Endometrium (tissue), 2 donors: ENCODE results near the gene TAF8.

ENCODE experiments used
- FAIRE-seq: peaks from 2 replicates; lab custom pipeline; 2012; peaks lifted over from hg19 to GRCh38; lab: Jason Lieb, UNC
- donor health status: control.
- donor health status: control.

The TAF8 gene

GRCh38 chr6:42059743-42060142 is 9.4 kb downstream of the TAF8 start:
- no peak for FAIRE-seq

GRCh38 chr6:42066156-42066675 is 15.9 kb downstream of the TAF8 start:
- no peak for FAIRE-seq

- FAIRE-seq = no peak
Observed at GRCh38 chr6:42068173-42068572, 17.8 kb downstream of the TAF8 start.

GRCh38 chr6:42068872-42069522 is 18.7 kb downstream of the TAF8 start:
- no peak for FAIRE-seq

- no peak for FAIRE-seq
Observed at GRCh38 chr6:42071881-42072583, 21.7 kb downstream of the TAF8 start.

- FAIRE-seq = no peak
Observed at GRCh38 chr6:42073287-42073686, 23.0 kb downstream of the TAF8 start.

GRCh38 chr6:42075159-42075838 is 25.0 kb downstream of the TAF8 start:
- peak; percentile 35 for FAIRE-seq

- no peak for FAIRE-seq
Observed at GRCh38 chr6:42078386-42078785, 28.1 kb downstream of the TAF8 start.

- FAIRE-seq = no peak
Observed at GRCh38 chr6:42079941-42080464, 29.7 kb downstream of the TAF8 start.

GRCh38 chr6:42083530-42083929 is 33.2 kb downstream of the TAF8 start:
- FAIRE-seq = no peak

- FAIRE-seq = no peak
Observed at GRCh38 chr6:42084889-42085288, 34.6 kb downstream of the TAF8 start.

- no peak for FAIRE-seq
Observed at GRCh38 chr6:42086046-42087035, 36.0 kb downstream of the TAF8 start.

GRCh38 chr6:42088101-42088591 is 37.8 kb downstream of the TAF8 start:
- no peak for FAIRE-seq

GRCh38 chr6:42090819-42091717 is 40.7 kb downstream of the TAF8 start:
- FAIRE-seq = no peak

GRCh38 chr6:42091718-42092023 is 41.3 kb downstream of the TAF8 start:
- FAIRE-seq = no peak

- FAIRE-seq = no peak
Observed at GRCh38 chr6:42093582-42094329, 43.4 kb downstream of the TAF8 start.

- FAIRE-seq = no peak
Observed at GRCh38 chr6:42095094-42095493, 44.8 kb downstream of the TAF8 start.

GRCh38 chr6:42095776-42096541 is 45.6 kb downstream of the TAF8 start:
- no peak for FAIRE-seq
